ENCODE data around the gene AOPEP.

AOPEP gene

DNA sequence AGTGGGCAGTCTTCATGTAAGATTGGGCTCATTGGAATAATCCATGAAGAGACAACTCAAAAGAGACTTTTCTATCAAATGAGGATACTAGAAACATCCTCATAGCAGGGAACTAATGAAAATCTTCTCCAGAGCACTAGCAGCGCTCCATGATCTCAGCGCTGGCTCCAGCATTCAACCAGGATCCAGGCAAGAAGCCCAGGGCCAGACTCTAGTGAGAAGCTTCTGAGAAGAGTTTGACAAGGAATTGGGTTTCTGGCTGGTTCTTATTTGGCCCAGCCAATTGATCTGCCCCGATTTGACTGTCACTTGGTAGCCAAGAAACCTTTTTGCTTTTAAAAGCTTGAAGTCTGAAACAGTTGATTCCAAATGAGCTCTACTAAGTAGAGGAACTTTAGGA lies 60.1 kb downstream of the AOPEP start:
- no peak overlapping the region for H3K4me3 ChIP-seq (ENCODE audit: low read length)
- H3K4me1 ChIP-seq (ENCODE audit: control insufficient read depth, insufficient read depth, low read length): peaks cover 7% of the 10 kb centered on the region
- no peaks in the 10 kb centered on the region for H3K36me3 ChIP-seq (ENCODE audit: control insufficient read depth, insufficient read depth, low read length)
- H3K9me3 ChIP-seq (ENCODE audit: control insufficient read depth, low read length): no peaks in the 10 kb centered on the region
- no peak overlapping the region for H3K9ac ChIP-seq (ENCODE audit: low read length)
- H3K27me3 ChIP-seq (ENCODE audit: control insufficient read depth, insufficient read depth, low read length): no peaks in the 10 kb centered on the region

DNA sequence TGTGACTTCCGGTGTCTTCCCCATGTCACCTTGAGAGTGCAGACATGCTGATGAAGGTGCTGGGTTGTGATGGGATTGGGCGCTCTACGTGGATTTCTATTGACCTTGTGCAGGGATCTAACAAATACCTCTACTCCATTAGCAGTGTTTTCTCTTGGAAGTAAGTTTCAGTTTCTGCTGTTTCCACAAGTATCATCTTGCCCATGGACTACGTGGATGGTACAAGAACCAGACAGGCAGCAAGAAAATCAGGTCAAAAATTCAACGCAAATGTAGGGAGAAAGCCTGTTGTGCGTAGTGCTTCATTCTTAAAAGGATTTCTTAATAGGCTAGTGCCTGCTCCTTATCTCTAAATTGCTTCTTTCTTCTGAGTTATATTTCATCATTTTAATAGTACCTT lies 60.8 kb downstream of the AOPEP start:
- Histone ChIP-seq H3K4me1 (ENCODE audit: control insufficient read depth, insufficient read depth, low read length) (peaks cover 7% of the 10 kb centered on the region), H3K27me3 (ENCODE audit: control insufficient read depth, insufficient read depth, low read length) (no peaks in the 10 kb centered on the region), H3K9me3 (ENCODE audit: control insufficient read depth, low read length) (no peaks in the 10 kb centered on the region), H3K36me3 (ENCODE audit: control insufficient read depth, insufficient read depth, low read length) (no peaks in the 10 kb centered on the region), H3K9ac (ENCODE audit: low read length) (no peak overlapping the region), H3K4me3 (ENCODE audit: low read length) (no peak overlapping the region)

DNA sequence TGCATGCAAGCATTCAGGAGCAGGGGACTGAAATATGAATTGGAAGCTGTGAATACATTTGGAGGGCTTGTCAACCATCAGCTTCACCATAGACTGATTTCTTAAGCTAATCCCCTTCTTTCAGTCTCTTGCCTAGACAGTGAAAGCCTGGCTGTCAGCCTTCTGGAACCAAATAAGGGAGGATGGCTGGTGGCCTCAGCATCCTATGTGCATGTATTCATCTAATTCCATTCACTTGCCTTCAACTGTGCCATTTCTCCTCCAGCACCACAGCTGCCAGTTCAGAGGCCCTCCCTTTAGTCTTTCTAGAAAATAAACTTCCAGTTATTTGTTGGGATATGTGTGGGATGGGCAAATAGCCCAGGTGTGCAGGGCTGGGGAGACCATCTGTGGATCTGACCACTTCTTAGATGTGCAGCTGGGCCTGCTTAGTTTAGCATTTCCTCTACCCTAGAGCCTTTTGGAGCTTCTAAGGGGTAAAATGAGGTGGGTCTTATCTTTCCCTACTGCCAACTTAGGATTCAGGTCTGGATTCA lies 62.1 kb downstream of the AOPEP start:
- H3K9ac ChIP-seq (ENCODE audit: low read length): no peak overlapping the region
- H3K4me3 ChIP-seq (ENCODE audit: low read length): no peak overlapping the region
- H3K27me3 ChIP-seq (ENCODE audit: control insufficient read depth, insufficient read depth, low read length): no peaks in the 10 kb centered on the region
- H3K9me3 ChIP-seq (ENCODE audit: control insufficient read depth, low read length): no peaks in the 10 kb centered on the region
- no peaks in the 10 kb centered on the region for H3K4me1 ChIP-seq (ENCODE audit: control insufficient read depth, insufficient read depth, low read length)
- no peaks in the 10 kb centered on the region for H3K36me3 ChIP-seq (ENCODE audit: control insufficient read depth, insufficient read depth, low read length)

DNA sequence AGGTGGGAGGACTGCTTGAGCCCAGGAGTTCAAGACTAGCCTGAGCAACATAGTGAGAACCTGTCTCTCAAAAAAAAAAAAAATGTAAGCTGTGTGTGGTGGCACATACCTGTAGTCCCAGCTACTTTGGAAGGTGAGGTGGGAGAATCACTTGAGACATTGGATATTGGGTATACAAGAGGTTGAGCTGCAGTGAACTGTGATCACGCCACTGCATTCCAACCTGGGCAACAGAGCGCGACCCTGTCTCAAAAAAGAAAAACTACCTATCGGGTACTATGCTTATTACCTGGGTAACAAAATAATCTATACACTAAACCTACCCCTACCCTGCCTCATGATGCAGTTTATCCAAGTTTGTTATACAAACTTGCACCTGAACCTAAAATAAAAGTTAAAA lies 64.9 kb downstream of the AOPEP start:
- H3K9me3 ChIP-seq (ENCODE audit: control insufficient read depth, low read length): no peaks in the 10 kb centered on the region
- H3K27me3 ChIP-seq (ENCODE audit: control insufficient read depth, insufficient read depth, low read length): no peaks in the 10 kb centered on the region
- H3K4me3 ChIP-seq (ENCODE audit: low read length): no peak overlapping the region
- no peaks in the 10 kb centered on the region for H3K4me1 ChIP-seq (ENCODE audit: control insufficient read depth, insufficient read depth, low read length)
- no peak overlapping the region for H3K9ac ChIP-seq (ENCODE audit: low read length)
- no peaks in the 10 kb centered on the region for H3K36me3 ChIP-seq (ENCODE audit: control insufficient read depth, insufficient read depth, low read length)

DNA sequence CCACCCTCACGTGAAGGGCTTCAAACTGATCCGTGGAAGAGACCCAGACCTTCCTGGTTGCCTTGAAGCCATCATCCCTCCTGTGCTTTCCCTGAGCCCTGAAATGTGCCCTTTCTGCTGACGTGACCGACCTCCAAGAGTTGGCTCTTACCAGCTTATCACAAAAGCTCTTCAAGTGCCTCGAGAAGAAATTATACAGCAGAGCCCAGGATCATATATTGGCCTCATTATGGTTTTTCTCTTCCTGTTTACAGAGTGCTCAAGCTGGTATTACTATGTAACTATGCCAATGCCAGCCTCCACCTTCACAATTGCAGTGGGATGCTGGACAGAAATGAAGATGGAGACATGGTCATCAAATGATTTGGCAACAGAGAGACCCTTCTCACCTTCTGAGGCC lies 66.0 kb downstream of the AOPEP start:
- no peaks in the 10 kb centered on the region for H3K9me3 ChIP-seq (ENCODE audit: control insufficient read depth, low read length)
- H3K27me3 ChIP-seq (ENCODE audit: control insufficient read depth, insufficient read depth, low read length): no peaks in the 10 kb centered on the region
- H3K4me3 ChIP-seq (ENCODE audit: low read length): no peak overlapping the region
- peak overlapping the region; percentile 30 for H3K9ac ChIP-seq (ENCODE audit: low read length)
- H3K4me1 ChIP-seq (ENCODE audit: control insufficient read depth, insufficient read depth, low read length): no peaks in the 10 kb centered on the region
- H3K36me3 ChIP-seq (ENCODE audit: control insufficient read depth, insufficient read depth, low read length): no peaks in the 10 kb centered on the region

DNA sequence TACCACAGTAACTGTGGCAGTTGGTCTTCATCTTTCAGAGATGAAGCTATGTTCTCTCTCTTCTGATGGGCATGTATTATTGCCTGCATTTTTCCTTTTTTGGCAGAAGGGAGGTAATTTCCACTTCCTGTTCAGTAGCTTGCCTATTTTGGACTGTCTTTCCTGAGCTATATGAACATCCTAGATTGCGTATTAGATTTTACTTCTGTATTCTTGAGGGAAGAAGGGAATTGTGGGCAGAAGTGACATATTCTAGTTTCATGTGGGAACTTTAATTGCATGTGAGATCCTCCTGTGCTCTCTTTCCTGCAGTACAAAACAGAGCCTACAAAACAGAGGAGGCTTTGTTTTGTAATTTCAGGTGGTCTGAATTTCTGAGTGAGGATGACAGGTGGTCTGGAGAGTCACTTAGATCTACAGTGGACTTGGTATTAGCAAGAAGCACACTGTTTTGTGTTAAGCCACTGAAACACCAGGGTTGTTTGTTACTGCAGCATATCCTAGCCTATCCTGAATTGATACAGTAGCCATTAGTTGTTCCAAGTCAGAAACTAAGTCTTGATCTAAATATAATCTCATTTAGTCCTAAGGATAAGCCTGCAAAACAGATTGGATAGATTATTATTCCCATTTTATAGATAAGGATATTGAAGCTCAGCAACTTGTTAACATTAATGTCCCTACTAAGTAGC lies 68.1 kb downstream of the AOPEP start:
- peaks cover 17% of the 10 kb centered on the region for H3K4me1 ChIP-seq (ENCODE audit: control insufficient read depth, insufficient read depth, low read length)

DNA sequence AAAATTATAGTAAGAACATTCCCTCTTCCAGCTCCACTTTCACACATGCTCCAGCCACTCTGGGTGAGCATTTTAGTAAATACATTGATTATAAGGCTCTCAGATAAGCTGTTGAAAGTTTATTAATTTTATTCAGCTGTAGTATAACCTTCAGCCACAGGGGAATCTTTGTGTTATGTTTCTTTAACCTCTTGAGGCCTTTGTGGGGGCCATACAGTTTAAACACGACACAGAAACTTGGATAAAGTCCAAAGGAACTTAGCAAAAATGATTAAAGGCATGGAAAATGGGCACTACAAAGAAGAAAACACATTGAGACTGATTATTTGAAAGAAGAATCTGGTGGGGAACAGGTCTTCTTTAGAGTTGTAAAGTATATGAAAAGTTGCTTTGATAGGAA lies 70.2 kb downstream of the AOPEP start:
- no peak overlapping the region for H3K9ac ChIP-seq (ENCODE audit: low read length)

More for the DNA sequence above, 68.1 kb downstream of the AOPEP start:
- H3K36me3 ChIP-seq (ENCODE audit: control insufficient read depth, insufficient read depth, low read length): no peaks in the 10 kb centered on the region
- H3K9me3 ChIP-seq (ENCODE audit: control insufficient read depth, low read length): no peaks in the 10 kb centered on the region
- H3K4me3 ChIP-seq (ENCODE audit: low read length): no peak overlapping the region
- H3K27me3 ChIP-seq (ENCODE audit: control insufficient read depth, insufficient read depth, low read length): no peaks in the 10 kb centered on the region
- no peak overlapping the region for H3K9ac ChIP-seq (ENCODE audit: low read length)

DNA sequence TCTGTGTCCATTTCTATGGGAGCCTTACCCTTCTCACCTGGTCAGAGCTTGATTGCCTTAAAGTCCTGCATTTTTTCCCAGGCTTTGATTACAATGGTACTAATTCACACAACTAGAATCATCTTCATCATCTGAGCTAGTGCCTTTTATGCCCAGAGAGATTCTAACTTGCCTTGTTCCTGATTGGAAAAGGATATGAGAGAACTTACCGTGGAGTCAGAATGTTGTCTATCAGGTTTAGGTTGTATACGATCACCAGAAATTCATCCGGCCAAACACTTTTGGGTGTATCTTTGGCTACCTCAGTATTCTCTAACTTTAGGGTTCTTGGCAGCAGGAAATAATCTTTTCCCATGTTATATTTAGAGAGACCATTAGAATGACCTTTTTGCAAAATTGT lies 71.7 kb downstream of the AOPEP start:
- Histone ChIP-seq H3K9ac (ENCODE audit: low read length) (no peak overlapping the region), H3K9me3 (ENCODE audit: control insufficient read depth, low read length) (no peaks in the 10 kb centered on the region), H3K4me3 (ENCODE audit: low read length) (no peak overlapping the region), H3K4me1 (ENCODE audit: control insufficient read depth, insufficient read depth, low read length) (peaks cover 28% of the 10 kb centered on the region), H3K36me3 (ENCODE audit: control insufficient read depth, insufficient read depth, low read length) (no peaks in the 10 kb centered on the region), H3K27me3 (ENCODE audit: control insufficient read depth, insufficient read depth, low read length) (no peaks in the 10 kb centered on the region)

More for the DNA sequence above, 70.2 kb downstream of the AOPEP start:
- Histone ChIP-seq H3K27me3 (ENCODE audit: control insufficient read depth, insufficient read depth, low read length) (no peaks in the 10 kb centered on the region), H3K4me3 (ENCODE audit: low read length) (no peak overlapping the region), H3K36me3 (ENCODE audit: control insufficient read depth, insufficient read depth, low read length) (no peaks in the 10 kb centered on the region), H3K9me3 (ENCODE audit: control insufficient read depth, low read length) (no peaks in the 10 kb centered on the region), H3K4me1 (ENCODE audit: control insufficient read depth, insufficient read depth, low read length) (peaks cover 28% of the 10 kb centered on the region)

DNA sequence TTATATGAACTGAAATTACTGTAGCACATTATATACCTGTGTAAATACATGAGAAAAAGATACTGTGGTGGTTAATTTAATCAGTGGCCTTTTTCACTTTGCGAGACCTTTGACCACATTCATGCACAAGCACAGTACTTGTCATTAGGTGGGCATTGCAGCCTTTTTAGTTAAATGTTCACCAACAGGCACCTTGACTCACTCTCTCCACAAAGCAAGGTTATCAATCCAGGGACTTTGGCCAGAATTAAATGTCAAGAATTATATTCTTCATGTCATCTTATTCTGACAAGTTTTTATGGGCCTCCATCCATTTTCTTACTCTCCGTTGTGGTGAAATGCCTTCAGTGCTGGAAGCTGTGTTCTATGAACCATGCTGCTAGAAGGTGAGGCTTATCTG lies 72.2 kb downstream of the AOPEP start:
- Histone ChIP-seq H3K9me3 (ENCODE audit: control insufficient read depth, low read length) (no peaks in the 10 kb centered on the region), H3K9ac (ENCODE audit: low read length) (no peak overlapping the region), H3K27me3 (ENCODE audit: control insufficient read depth, insufficient read depth, low read length) (no peaks in the 10 kb centered on the region), H3K4me3 (ENCODE audit: low read length) (no peak overlapping the region), H3K36me3 (ENCODE audit: control insufficient read depth, insufficient read depth, low read length) (no peaks in the 10 kb centered on the region), H3K4me1 (ENCODE audit: control insufficient read depth, insufficient read depth, low read length) (peaks cover 28% of the 10 kb centered on the region)

DNA sequence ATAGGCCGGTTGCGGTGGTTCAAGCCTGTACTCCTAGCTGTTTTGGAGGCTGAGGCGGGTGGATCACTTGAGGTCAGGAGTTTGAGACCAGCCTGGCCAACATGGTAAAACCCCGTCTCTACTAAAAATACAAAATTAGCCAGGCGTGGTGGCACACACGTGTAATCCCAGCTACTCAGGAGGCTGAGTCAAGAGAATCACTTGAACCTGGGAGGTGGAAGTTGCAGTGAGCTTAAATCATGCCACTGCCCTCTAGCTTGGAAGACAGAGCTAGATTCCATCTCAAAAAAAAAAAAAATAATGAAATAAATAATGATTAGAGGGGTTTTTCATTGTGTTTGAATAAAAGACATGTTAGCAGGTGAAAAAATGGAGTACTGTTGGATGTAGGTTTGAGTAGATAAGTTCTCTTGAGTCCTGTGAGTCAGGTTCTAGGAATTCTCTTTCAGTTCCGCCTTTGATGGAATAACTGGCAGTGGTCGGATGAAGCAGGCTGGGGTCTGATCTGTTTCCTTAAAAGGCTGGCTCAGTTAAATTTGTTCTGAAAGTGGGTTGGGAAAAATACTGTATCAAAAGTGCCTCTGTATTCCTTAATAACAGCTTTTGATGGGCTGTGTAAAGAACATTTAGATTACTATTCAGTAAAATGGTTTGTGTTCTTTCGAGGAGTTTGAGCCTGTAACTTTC lies 73.2 kb downstream of the AOPEP start:
- H3K4me3 ChIP-seq (ENCODE audit: low read length): no peak overlapping the region
- peaks cover 30% of the 10 kb centered on the region for H3K4me1 ChIP-seq (ENCODE audit: control insufficient read depth, insufficient read depth, low read length)
- peak overlapping the region; percentile 17 for H3K9ac ChIP-seq (ENCODE audit: low read length)
- no peaks in the 10 kb centered on the region for H3K9me3 ChIP-seq (ENCODE audit: control insufficient read depth, low read length)
- H3K27me3 ChIP-seq (ENCODE audit: control insufficient read depth, insufficient read depth, low read length): no peaks in the 10 kb centered on the region
- H3K36me3 ChIP-seq (ENCODE audit: control insufficient read depth, insufficient read depth, low read length): no peaks in the 10 kb centered on the region

DNA sequence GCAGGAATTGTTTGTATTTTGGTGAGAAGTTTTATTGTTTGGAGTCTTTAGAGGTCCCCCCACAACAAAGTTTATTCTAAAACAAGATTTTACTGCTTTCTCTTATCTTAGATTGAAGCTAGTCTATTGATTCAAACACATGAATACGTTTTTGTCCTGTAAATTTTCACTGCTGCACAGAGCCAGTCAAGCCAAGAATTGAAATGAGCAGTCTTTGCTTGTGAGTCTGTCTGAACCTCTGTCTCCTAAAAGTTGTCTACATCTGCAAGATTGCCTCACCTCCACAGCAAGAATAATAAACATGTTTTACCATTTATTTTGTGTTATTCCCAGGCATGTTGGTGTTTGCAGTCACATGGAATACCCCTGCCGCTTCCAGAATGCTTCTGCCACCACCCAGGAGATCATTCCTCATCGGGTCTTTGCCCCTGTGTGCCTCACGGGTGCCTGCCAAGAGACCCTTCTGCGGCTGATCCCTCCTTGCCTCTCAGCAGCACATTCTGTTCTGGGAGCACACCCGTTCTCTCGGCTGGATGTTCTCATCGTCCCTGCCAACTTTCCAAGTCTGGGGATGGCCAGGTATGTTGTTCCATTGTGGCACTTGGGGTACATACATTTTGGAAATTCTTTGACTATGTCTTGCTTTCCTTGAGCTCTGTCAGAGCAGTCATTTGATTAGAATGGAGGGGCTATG lies 74.1 kb downstream of the AOPEP start:
- Histone ChIP-seq H3K4me1 (ENCODE audit: control insufficient read depth, insufficient read depth, low read length) (peaks cover 36% of the 10 kb centered on the region), H3K9me3 (ENCODE audit: control insufficient read depth, low read length) (no peaks in the 10 kb centered on the region), H3K9ac (ENCODE audit: low read length) (peak overlapping the region; percentile 17), H3K27me3 (ENCODE audit: control insufficient read depth, insufficient read depth, low read length) (no peaks in the 10 kb centered on the region), H3K36me3 (ENCODE audit: control insufficient read depth, insufficient read depth, low read length) (no peaks in the 10 kb centered on the region), H3K4me3 (ENCODE audit: low read length) (no peak overlapping the region)

DNA sequence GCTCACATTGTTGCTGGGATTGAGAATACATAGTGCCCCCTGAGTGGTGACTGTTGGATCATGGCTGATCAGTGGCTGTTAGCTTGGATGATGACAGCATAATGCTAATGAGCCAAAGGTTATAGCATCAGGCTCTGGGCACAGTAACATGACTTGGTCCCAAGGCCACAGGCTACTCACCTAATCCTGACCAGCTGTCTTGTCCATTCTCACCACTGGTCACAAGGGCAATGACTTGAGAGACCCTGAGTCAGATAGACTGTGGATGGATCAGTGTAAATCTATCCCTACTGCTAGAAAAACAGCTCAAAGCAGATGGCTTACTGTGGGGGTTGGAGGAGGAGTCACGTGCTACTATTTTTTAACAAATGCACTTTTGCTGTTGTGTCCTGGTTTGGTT lies 74.7 kb downstream of the AOPEP start:
- Histone ChIP-seq H3K4me3 (ENCODE audit: low read length) (no peak overlapping the region), H3K36me3 (ENCODE audit: control insufficient read depth, insufficient read depth, low read length) (no peaks in the 10 kb centered on the region), H3K4me1 (ENCODE audit: control insufficient read depth, insufficient read depth, low read length) (peaks cover 41% of the 10 kb centered on the region), H3K9ac (ENCODE audit: low read length) (no peak overlapping the region), H3K27me3 (ENCODE audit: control insufficient read depth, insufficient read depth, low read length) (no peaks in the 10 kb centered on the region), H3K9me3 (ENCODE audit: control insufficient read depth, low read length) (no peaks in the 10 kb centered on the region)
